ENCODE results near the gene FILIP1L.

- no peak for TF ChIP-seq FOXP2 (optimal IDR thresholded peaks at IDR 0.05; ENCODE audit: borderline replicate concordance, extremely low read depth, extremely low read length, insufficient read depth)
- TF ChIP-seq TAF1 (IDR thresholded peaks at IDR 0.05; ENCODE audit: borderline replicate concordance, insufficient read depth, low read length): no peak
- no peak for TF ChIP-seq SIN3A (IDR thresholded peaks at IDR 0.05; ENCODE audit: borderline replicate concordance, insufficient read depth, low read length)
- no peak for TF ChIP-seq REST (IDR thresholded peaks at IDR 0.05; ENCODE audit: insufficient read depth in 1 of 2, low read depth in 2 of 2, low read length in 2 of 2)
These were observed 203.5 kb downstream of the FILIP1L start for GRCh38 chr3:99910752-99911290.
